EL (cell line): ENCODE results near the gene NFATC3.
A peak's percentile ranks its signal among the peaks of the same experiment; 100 is the strongest.

Source experiments
- DNase-seq: peaks from one replicate; pipeline ENCODE4 v3.0.0-alpha.2; 2016

NFATC3 gene

GRCh38 chr16:68194251-68194650 is 109.1 kb downstream of the NFATC3 start:
- no peak for DNase-seq

GRCh38 chr16:68197250-68197649 is 112.1 kb downstream of the NFATC3 start:
- DNase-seq: peak; percentile 45

GRCh38 chr16:68200088-68200783 is 115.1 kb downstream of the NFATC3 start:
- DNase-seq: peak; percentile 44

GRCh38 chr16:68202091-68202519 is 116.9 kb downstream of the NFATC3 start:
- no peak for DNase-seq

GRCh38 chr16:68206245-68206644 is 121.1 kb downstream of the NFATC3 start:
- no peak for DNase-seq

- DNase-seq: no peak
Observed at GRCh38 chr16:68214726-68215125, 129.6 kb downstream of the NFATC3 start.

GRCh38 chr16:68215302-68215701 is 130.1 kb downstream of the NFATC3 start:
- DNase-seq: no peak

- DNase-seq: no peak
Observed at GRCh38 chr16:68216240-68216639, 131.1 kb downstream of the NFATC3 start.

GRCh38 chr16:68217506-68217905 is 132.3 kb downstream of the NFATC3 start:
- no peak for DNase-seq

- no peak for DNase-seq
Observed at GRCh38 chr16:68219725-68220351, 134.7 kb downstream of the NFATC3 start.

- no peak for DNase-seq
Observed at GRCh38 chr16:68223072-68223471, 137.9 kb downstream of the NFATC3 start.

- DNase-seq: no peak
Observed at GRCh38 chr16:68226116-68226515, 140.9 kb downstream of the NFATC3 start.

GRCh38 chr16:68227183-68227793 is 142.1 kb downstream of the NFATC3 start:
- DNase-seq: no peak

- no peak for DNase-seq
Observed at GRCh38 chr16:68227850-68228553, 142.8 kb downstream of the NFATC3 start.

- DNase-seq: no peak
Observed at GRCh38 chr16:68228652-68229051, 143.5 kb downstream of the NFATC3 start.

- peak; percentile 71 for DNase-seq
Observed at GRCh38 chr16:68229431-68230175, 144.4 kb downstream of the NFATC3 start.

GRCh38 chr16:68230176-68230571 is 145.0 kb downstream of the NFATC3 start:
- DNase-seq: no peak

- DNase-seq: no peak
Observed at GRCh38 chr16:68230956-68231355, 145.8 kb downstream of the NFATC3 start.

GRCh38 chr16:68231384-68232136 is 146.4 kb downstream of the NFATC3 start:
- DNase-seq: no peak

GRCh38 chr16:68232335-68232734 is 147.2 kb downstream of the NFATC3 start:
- DNase-seq: no peak

- no peak for DNase-seq
Observed at GRCh38 chr16:68233085-68233834, 148.1 kb downstream of the NFATC3 start.
